HG03280 (cell line): ENCODE results near the gene MET.
"Not testable (repeated sequence)": the region's sequence is repeated elsewhere in the genome, so short reads cannot be mapped to it uniquely, and the experiment has no call there.

Experiments used
- ATAC-seq: cut with Tn5 transposase; IDR thresholded peaks from one replicate; pipeline ENCODE4 v1.9.1; 2021; ENCODE audit warnings: mild to moderate bottlenecking, moderate library complexity; ENCODE audit not compliant: unreplicated experiment

The MET gene

GRCh38 chr7:116671681-116672595, at the start of gene MET:
Gene MET (plus strand): TSS chr7:116672196. CDS start chr7:116699085, 26,889 bp downstream.
- peak; percentile 91 for ATAC-seq

GRCh38 chr7:116626886-116627285, 45.1 kb upstream of the MET start:
- no peak for ATAC-seq

- ATAC-seq: no peak
Measured at GRCh38 chr7:116629051-116629463, 42.9 kb upstream of the MET start.

- peak; percentile 95 for ATAC-seq
Measured at GRCh38 chr7:116630357-116630756, 41.6 kb upstream of the MET start.

GRCh38 chr7:116630932-116631671, 40.9 kb upstream of the MET start:
- peak; percentile 50 for ATAC-seq

- ATAC-seq: no peak
Measured at GRCh38 chr7:116631676-116632075, 40.3 kb upstream of the MET start.

- ATAC-seq: no peak
Measured at GRCh38 chr7:116632384-116632783, 39.6 kb upstream of the MET start.

- ATAC-seq: no peak
Measured at GRCh38 chr7:116633131-116633988, 38.6 kb upstream of the MET start.

GRCh38 chr7:116636997-116637396, 35.0 kb upstream of the MET start:
- ATAC-seq: no peak

- ATAC-seq: not testable (repeated sequence)
Measured at GRCh38 chr7:116638592-116638991, 33.4 kb upstream of the MET start.

- no peak for ATAC-seq
Measured at GRCh38 chr7:116641551-116642153, 30.3 kb upstream of the MET start.

- ATAC-seq: not testable (repeated sequence)
Measured at GRCh38 chr7:116643148-116643547, 28.8 kb upstream of the MET start.

GRCh38 chr7:116644628-116645027, 27.4 kb upstream of the MET start:
- no peak for ATAC-seq

GRCh38 chr7:116647290-116647689, 24.7 kb upstream of the MET start:
- ATAC-seq: no peak

GRCh38 chr7:116647861-116648260, 24.1 kb upstream of the MET start:
- no peak for ATAC-seq

- ATAC-seq: no peak
Measured at GRCh38 chr7:116650436-116650835, 21.6 kb upstream of the MET start.

- ATAC-seq: no peak
Measured at GRCh38 chr7:116652793-116653192, 19.2 kb upstream of the MET start.

- no peak for ATAC-seq
Measured at GRCh38 chr7:116653204-116653603, 18.8 kb upstream of the MET start.

- no peak for ATAC-seq
Measured at GRCh38 chr7:116653646-116654045, 18.4 kb upstream of the MET start.

- not testable (repeated sequence) for ATAC-seq
Measured at GRCh38 chr7:116659248-116659647, 12.7 kb upstream of the MET start.

- ATAC-seq: no peak
Measured at GRCh38 chr7:116661865-116662264, 10.1 kb upstream of the MET start.
